Lower lobe of right lung (tissue), 2 donors: Measurements from ENCODE around the gene LRRC57. TPM values are rescaled to one million over a fixed set of nuclear protein-coding genes. Genes with fewer than 3 reads are reported as not detected.

Experiments
- ATAC-seq, 2 donors: fragments of 200-7000 bp; cut with Tn5 transposase; one replicate each; pipeline ENCODE4 v1.9.1; 2020 to 2022; ENCODE audit warnings: mild to moderate bottlenecking in 2 of 2, moderate library complexity in 2 of 2
- DNase-seq: peaks from one replicate; pipeline ENCODE4 v3.0.0-alpha.2; 2020
- H3K27ac ChIP-seq: fragments of 200-600 bp; one replicate; pipeline ENCODE4 v1.8.0; 2022
- H3K27me3 ChIP-seq: fragments of 200-600 bp; one replicate; pipeline ENCODE4 v1.8.0; 2022; ENCODE audit warnings: low read depth
- H3K36me3 ChIP-seq: fragments of 200-600 bp; one replicate; pipeline ENCODE4 v1.8.0; 2022; ENCODE audit warnings: mild to moderate bottlenecking
- H3K4me1 ChIP-seq: fragments of 200-600 bp; one replicate; pipeline ENCODE4 v1.8.0; 2022
- H3K4me3 ChIP-seq: fragments of 200-600 bp; one replicate; pipeline ENCODE4 v1.8.0; 2022; ENCODE audit warnings: mild to moderate bottlenecking
- H3K9me3 ChIP-seq: fragments of 200-600 bp; one replicate; pipeline ENCODE4 v1.8.0; 2022
- CTCF ChIP-seq: fragments of 200-600 bp; IDR thresholded peaks from one replicate; pipeline ENCODE4 v1.8.0; 2022; ENCODE audit warnings: antibody characterized with exemption, mild to moderate bottlenecking
- intact Hi-C: fragments of 100-400 bp; cut with DNase I; formaldehyde crosslinking; loops from one replicate; pipeline ENCODE4 v1.11.0; 2022
- total RNA-seq: library from RNA; stranded (reverse); fragmentation: NEBNext Ultra II Directional; extraction: Animal tissue kit (Norgen Biotek cat#: 25700); gene quantifications from one replicate; pipeline ENCODE4 v1.2.1, GENCODE V29; 2021
- donor health status: DM: no; HTN: yes; CAD: no; lungs with severe emphysema.

Gene LRRC57
- total RNA-seq, 1 donor from 2014 or later, result 23.7 TPM

- peak overlapping the region; percentile 74 for H3K27ac ChIP-seq
- no peak for DNase-seq
Measured at GRCh38 chr15:42510258-42511006, 38.2 kb downstream of the LRRC57 start.

GRCh38 chr15:42508263-42508690 lies 40.3 kb downstream of the LRRC57 start:
- Histone ChIP-seq H3K27me3 (no peaks in the 10 kb centered on the region), H3K27ac (peak overlapping the region; percentile 16), H3K4me3 (no peak overlapping the region), H3K36me3 (peaks cover 9% of the 10 kb centered on the region), H3K4me1 (peaks cover 52% of the 10 kb centered on the region), H3K9me3 (no peaks in the 10 kb centered on the region)
- no peak for DNase-seq
- TF ChIP-seq CTCF, result no peak
- peak in 1 of 2 donors; percentile 14 for ATAC-seq
- intact Hi-C loops, result no loop called here

More at GRCh38 chr15:42510258-42511006, 38.2 kb downstream of the LRRC57 start:
- TF ChIP-seq CTCF, result no peak
- H3K9me3 ChIP-seq, result no peaks in the 10 kb centered on the region
- peaks cover 33% of the 10 kb centered on the region for H3K4me1 ChIP-seq
- peaks cover 31% of the 10 kb centered on the region for H3K36me3 ChIP-seq
- H3K4me3 ChIP-seq, result peak overlapping the region; percentile 2
- no peaks in the 10 kb centered on the region for H3K27me3 ChIP-seq
- intact Hi-C loops, result no loop called here
- ATAC-seq, result peak; percentile 22 to 45

GRCh38 chr15:42507514-42507913 lies 41.1 kb downstream of the LRRC57 start:
- peaks cover 2% of the 10 kb centered on the region for H3K36me3 ChIP-seq
- no peaks in the 10 kb centered on the region for H3K9me3 ChIP-seq
- H3K4me1 ChIP-seq, result peaks cover 52% of the 10 kb centered on the region
- H3K27me3 ChIP-seq, result no peaks in the 10 kb centered on the region
- H3K27ac ChIP-seq, result no peak overlapping the region
- ATAC-seq (no peak), DNase-seq (no peak)
- no peak overlapping the region for H3K4me3 ChIP-seq
- intact Hi-C loops, result no loop called here
- no peak for TF ChIP-seq CTCF

GRCh38 chr15:42504631-42505030 lies 44.0 kb downstream of the LRRC57 start:
- DNase-seq (no peak), ATAC-seq (no peak)
- Histone ChIP-seq H3K4me3 (no peak overlapping the region), H3K27me3 (no peaks in the 10 kb centered on the region), H3K4me1 (peaks cover 58% of the 10 kb centered on the region), H3K9me3 (no peaks in the 10 kb centered on the region), H3K36me3 (no peaks in the 10 kb centered on the region), H3K27ac (no peak overlapping the region)
- intact Hi-C loops, result no loop called here
- no peak for TF ChIP-seq CTCF

GRCh38 chr15:42503825-42504224 lies 44.8 kb downstream of the LRRC57 start:
- ATAC-seq, result no peak
- Histone ChIP-seq H3K4me1 (peaks cover 64% of the 10 kb centered on the region), H3K4me3 (no peak overlapping the region), H3K9me3 (no peaks in the 10 kb centered on the region), H3K36me3 (no peaks in the 10 kb centered on the region), H3K27me3 (no peaks in the 10 kb centered on the region), H3K27ac (no peak overlapping the region)
- no peak for DNase-seq
- TF ChIP-seq CTCF, result no peak
- intact Hi-C loops, result no loop called here
